ENCODE data around the gene PTPRD. TPM values are rescaled to one million over a fixed set of nuclear protein-coding genes. Genes with fewer than 3 reads are reported as not detected.

PTPRD gene
- total RNA-seq, 1 donor, result 11.5 TPM

GRCh38 chr9:9558907-9559306 lies 1053.9 kb downstream of the PTPRD start:
- no peak for TF ChIP-seq CTCF (IDR thresholded peaks at IDR 0.05; ENCODE audit: insufficient read depth, low read length)
- no peak overlapping the region for H3K4me3 ChIP-seq (ENCODE audit: low read depth, low read length)
- no peak for DNase-seq (ENCODE audit: low read depth)

- TF ChIP-seq CTCF (IDR thresholded peaks at IDR 0.05; ENCODE audit: insufficient read depth, low read length), result no peak
- DNase-seq (ENCODE audit: low read depth), result no peak
- no peak overlapping the region for H3K4me3 ChIP-seq (ENCODE audit: low read depth, low read length)
Measured at GRCh38 chr9:9557804-9558334, 1054.9 kb downstream of the PTPRD start.

GRCh38 chr9:9556865-9557803 lies 1055.7 kb downstream of the PTPRD start:
- TF ChIP-seq CTCF (IDR thresholded peaks at IDR 0.05; ENCODE audit: insufficient read depth, low read length), result no peak

GRCh38 chr9:9552665-9553064 lies 1060.1 kb downstream of the PTPRD start:
- TF ChIP-seq CTCF (IDR thresholded peaks at IDR 0.05; ENCODE audit: insufficient read depth, low read length), result no peak
- DNase-seq (ENCODE audit: low read depth), result no peak
- H3K4me3 ChIP-seq (ENCODE audit: low read depth, low read length), result no peak overlapping the region

More at GRCh38 chr9:9556865-9557803, 1055.7 kb downstream of the PTPRD start:
- no peak overlapping the region for H3K4me3 ChIP-seq (ENCODE audit: low read depth, low read length)
- no peak for DNase-seq (ENCODE audit: low read depth)

GRCh38 chr9:9538766-9539165 lies 1074.0 kb downstream of the PTPRD start:
- TF ChIP-seq CTCF (IDR thresholded peaks at IDR 0.05; ENCODE audit: insufficient read depth, low read length), result no peak
- no peak for DNase-seq (ENCODE audit: low read depth)
- no peak overlapping the region for H3K4me3 ChIP-seq (ENCODE audit: low read depth, low read length)

- no peak for DNase-seq (ENCODE audit: low read depth)
- no peak overlapping the region for H3K4me3 ChIP-seq (ENCODE audit: low read depth, low read length)
- no peak for TF ChIP-seq CTCF (IDR thresholded peaks at IDR 0.05; ENCODE audit: insufficient read depth, low read length)
Measured at GRCh38 chr9:9538356-9538755, 1074.4 kb downstream of the PTPRD start.
